Transverse colon (tissue), 4 donors: ENCODE measurements around the gene PSMG1. TPM values are rescaled to one million over a fixed set of nuclear protein-coding genes. Genes with fewer than 3 reads are reported as not detected.

Source experiments
- DNase-seq: peaks from one replicate; pipeline ENCODE4 v3.0.0-alpha.2; 2019
- H3K27ac ChIP-seq, 4 donors: fragments of 200-600 bp; sonication (generic); 2 replicates each; pipeline ENCODE4 v1.5.1; 2016 to 2018; ENCODE audit warnings: inconsistent platforms in 4 of 4
- H3K27me3 ChIP-seq: fragments of 200-600 bp; sonication (generic); 2 replicates; pipeline ENCODE4 v1.5.1; 2017; ENCODE audit warnings: inconsistent platforms
- H3K36me3 ChIP-seq, 4 donors: fragments of 200-600 bp; sonication (generic); 2 replicates each; pipeline ENCODE4 v1.5.1; 2017 to 2019; ENCODE audit warnings: inconsistent platforms in 4 of 4
- H3K4me1 ChIP-seq, 4 donors: fragments of 200-600 bp; sonication (generic); 2 replicates each; pipeline ENCODE4 v1.5.1; 2017 to 2020; ENCODE audit warnings: inconsistent platforms in 4 of 4
- H3K4me3 ChIP-seq, 4 donors: fragments of 200-600 bp; sonication (generic); 1 replicate in 1 of 4; 2 replicates in 3 of 4; pipeline versions ENCODE4 v1.5.1 to v1.6.1; 2017 to 2019; ENCODE audit warnings: inconsistent platforms in 4 of 4
- H3K9me3 ChIP-seq, 2 donors: fragments of 200-600 bp; sonication (generic); 2 replicates each; pipeline ENCODE4 v1.5.1; 2017 to 2019; ENCODE audit warnings: inconsistent platforms in 2 of 2
- EP300 ChIP-seq: sonication (generic); formaldehyde crosslinking; IDR thresholded peaks from one replicate; pipeline ENCODE4 v1.6.1; 2017; ENCODE audit warnings: antibody characterized with exemption, low read depth
- POLR2A ChIP-seq: fragments of 450-650 bp; IDR thresholded peaks from one replicate; pipeline ENCODE4 v1.6.1; 2016; ENCODE audit warnings: antibody characterized with exemption, mild to moderate bottlenecking, moderate library complexity
- POLR2AphosphoS5 ChIP-seq, 3 donors: sonication (generic); formaldehyde crosslinking; IDR thresholded peaks; one replicate each; pipeline ENCODE4 v1.6.1; 2016; ENCODE audit warnings: antibody characterized with exemption in 3 of 3
- WGBS, 2 donors: methylation state at CpG; one replicate each; pipeline ENCODE4 v1.1.5; 2018; ENCODE audit warnings: low coverage in 1 of 2; 5-methylcytosine and 5-hydroxymethylcytosine counted together
- in situ Hi-C, 4 donors: fragments of 200-750 bp; cut with MboI; loops; one replicate each; pipeline versions ENCODE4 v1.15.0 to v1.15.1; 2017; ENCODE audit warnings: low sequenced_read_pairs in 3 of 4, low pct_ligation_motif_present in 1 of 4, low pct_unique_long_range_greater_than_20kb in 1 of 4
- intact Hi-C: fragments of 100-400 bp; cut with DNase I; formaldehyde crosslinking; loops from one replicate; pipeline ENCODE4 v1.15.1; 2023; ENCODE audit warnings: low total_unique reads
- total RNA-seq, 4 donors: library from RNA; depleted of rRNA; stranded (reverse); fragments of >200 nt; gene quantifications; one replicate each; pipeline ENCODE4 v1.1.0, GENCODE V29; 2016
- TF ChIP-seq, protein P1 (sequence below), 5 experiments: fragments of 200-600 bp in 3 of 5; fragments of 450-650 bp in 2 of 5; sonication (generic) in 3 of 5; IDR thresholded peaks; 1 replicate in 2 of 5; 2 replicates in 3 of 5; pipeline ENCODE4 v1.5.1; 2016 to 2017; ENCODE audit warnings: antibody characterized with exemption in 5 of 5, inconsistent platforms in 3 of 5, mild to moderate bottlenecking in 2 of 5, moderate library complexity in 1 of 5

The PSMG1 gene
- total RNA-seq, 4 donors from 2014 or later = 7.4 to 28.1 (median 20.2) TPM

GRCh38 chr21:39181205-39181818 lies 1.9 kb downstream of the PSMG1 start:
- in situ Hi-C loops = loop anchor here in 1 of 4 donors (25.0 kb wide), 1 partner anchor 206 kb away; a partner anchor contains a TSS
- no peaks in the 10 kb centered on the region for H3K9me3 ChIP-seq
- H3K4me3 ChIP-seq = no peak overlapping the region
- intact Hi-C loops = no loop called here
- TF ChIP-seq EP300 = no peak
- TF ChIP-seq, protein P1, sequence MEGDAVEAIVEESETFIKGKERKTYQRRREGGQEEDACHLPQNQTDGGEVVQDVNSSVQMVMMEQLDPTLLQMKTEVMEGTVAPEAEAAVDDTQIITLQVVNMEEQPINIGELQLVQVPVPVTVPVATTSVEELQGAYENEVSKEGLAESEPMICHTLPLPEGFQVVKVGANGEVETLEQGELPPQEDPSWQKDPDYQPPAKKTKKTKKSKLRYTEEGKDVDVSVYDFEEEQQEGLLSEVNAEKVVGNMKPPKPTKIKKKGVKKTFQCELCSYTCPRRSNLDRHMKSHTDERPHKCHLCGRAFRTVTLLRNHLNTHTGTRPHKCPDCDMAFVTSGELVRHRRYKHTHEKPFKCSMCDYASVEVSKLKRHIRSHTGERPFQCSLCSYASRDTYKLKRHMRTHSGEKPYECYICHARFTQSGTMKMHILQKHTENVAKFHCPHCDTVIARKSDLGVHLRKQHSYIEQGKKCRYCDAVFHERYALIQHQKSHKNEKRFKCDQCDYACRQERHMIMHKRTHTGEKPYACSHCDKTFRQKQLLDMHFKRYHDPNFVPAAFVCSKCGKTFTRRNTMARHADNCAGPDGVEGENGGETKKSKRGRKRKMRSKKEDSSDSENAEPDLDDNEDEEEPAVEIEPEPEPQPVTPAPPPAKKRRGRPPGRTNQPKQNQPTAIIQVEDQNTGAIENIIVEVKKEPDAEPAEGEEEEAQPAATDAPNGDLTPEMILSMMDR (IDR thresholded peaks at IDR 0.05) = no peak
- TF ChIP-seq POLR2AphosphoS5 (IDR thresholded peaks at IDR 0.05) = no peak
- no peak for TF ChIP-seq POLR2A
- no peak for DNase-seq
- H3K36me3 ChIP-seq = peaks cover 0 to 9% (median 2%) of the 10 kb centered on the region in 4 donors
- 69 to 79% methylated on average over 4 of the region's 4 CpGs for WGBS, 2 donors
- H3K4me1 ChIP-seq = peaks cover 6 to 28% (median 17%) of the 10 kb centered on the region in 4 donors
- no peak overlapping the region for H3K27ac ChIP-seq
- no peaks in the 10 kb centered on the region for H3K27me3 ChIP-seq

DNA sequence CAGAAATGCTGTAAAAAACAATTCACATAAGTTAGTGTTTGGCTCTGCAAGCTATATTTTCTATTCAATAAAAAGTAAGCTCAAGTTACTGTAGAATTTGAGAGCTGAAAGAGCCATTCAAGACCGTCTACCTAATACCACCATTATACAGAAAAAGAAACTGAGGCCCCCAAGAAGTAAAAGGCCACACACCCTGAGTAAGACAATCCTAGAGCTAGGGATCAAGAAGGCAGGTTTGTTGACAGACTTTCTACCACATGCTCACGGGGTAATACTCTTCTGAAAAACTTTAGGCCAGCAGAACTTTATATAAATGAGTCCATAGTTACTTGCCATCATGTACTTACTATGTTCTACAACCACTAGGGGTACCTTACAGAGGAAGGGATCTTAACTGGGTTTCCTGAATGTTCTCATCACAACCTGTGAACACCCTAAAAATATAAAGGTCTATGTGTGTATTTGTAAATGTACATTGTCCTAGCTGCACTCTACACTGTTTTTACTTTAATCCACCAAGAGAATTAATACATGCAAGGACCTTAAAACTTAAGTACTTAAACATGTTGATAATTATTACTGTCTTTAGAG lies 2.7 kb downstream of the PSMG1 start:
- no peak for DNase-seq
- Histone ChIP-seq H3K9me3 (no peaks in the 10 kb centered on the region), H3K4me1 (peaks cover 6 to 28% (median 17%) of the 10 kb centered on the region in 4 donors), H3K36me3 (peaks cover 0 to 9% (median 2%) of the 10 kb centered on the region in 4 donors), H3K27ac (no peak overlapping the region), H3K4me3 (no peak overlapping the region), H3K27me3 (no peaks in the 10 kb centered on the region)
- no peak for TF ChIP-seq POLR2AphosphoS5 (IDR thresholded peaks at IDR 0.05)
- no peak for TF ChIP-seq POLR2A
- TF ChIP-seq, protein P1 (IDR thresholded peaks at IDR 0.05) = peak in 3 of 5 experiments; percentile 9 to 17 (median 14)
- intact Hi-C loops (no loop called here), in situ Hi-C loops (loop anchor here in 1 of 4 donors (25.0 kb wide), 1 partner anchor 207 kb away; a partner anchor contains a TSS)
- 93% methylated on average over 2 of the region's 2 CpGs; no CpG with 5 or more reads in 1 of the 2 donors for WGBS, 2 donors

DNA sequence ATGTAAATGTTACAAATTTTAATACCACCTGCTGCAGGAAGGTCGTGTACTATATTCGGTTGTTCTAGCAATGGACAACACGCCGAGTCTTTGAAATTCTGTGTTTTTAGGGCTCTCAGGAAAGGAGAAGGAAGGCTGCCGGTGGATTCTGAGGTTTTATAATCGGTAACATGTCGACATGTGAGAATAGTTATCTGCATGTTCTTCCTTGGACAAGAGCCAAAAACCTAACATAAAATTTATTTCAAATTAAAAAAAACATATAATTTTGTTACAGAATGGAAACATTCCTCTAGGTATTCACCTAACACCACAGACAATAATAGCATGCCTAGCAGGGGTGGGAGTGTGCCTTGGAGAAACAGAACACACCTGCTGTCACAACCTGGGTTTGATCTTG lies 4.8 kb downstream of the PSMG1 start:
- no peaks in the 10 kb centered on the region for H3K27me3 ChIP-seq
- peaks cover 6 to 21% (median 13%) of the 10 kb centered on the region in 4 donors for H3K4me1 ChIP-seq
- no peak for DNase-seq
- TF ChIP-seq POLR2A = no peak
- TF ChIP-seq EP300 = no peak
- no peak for TF ChIP-seq POLR2AphosphoS5 (IDR thresholded peaks at IDR 0.05)
- TF ChIP-seq, protein P1 (IDR thresholded peaks at IDR 0.05) = no peak
- H3K36me3 ChIP-seq = peaks cover 0 to 21% (median 2%) of the 10 kb centered on the region in 4 donors
- H3K4me3 ChIP-seq = no peak overlapping the region
- no peaks in the 10 kb centered on the region for H3K9me3 ChIP-seq
- in situ Hi-C loops = loop anchor here in 1 of 4 donors (25.0 kb wide), 1 partner anchor 209 kb away; a partner anchor contains a TSS
- intact Hi-C loops = no loop called here
- WGBS, 2 donors = 83 to 89% methylated on average over 7 of the region's 7 CpGs
- no peak overlapping the region for H3K27ac ChIP-seq

DNA sequence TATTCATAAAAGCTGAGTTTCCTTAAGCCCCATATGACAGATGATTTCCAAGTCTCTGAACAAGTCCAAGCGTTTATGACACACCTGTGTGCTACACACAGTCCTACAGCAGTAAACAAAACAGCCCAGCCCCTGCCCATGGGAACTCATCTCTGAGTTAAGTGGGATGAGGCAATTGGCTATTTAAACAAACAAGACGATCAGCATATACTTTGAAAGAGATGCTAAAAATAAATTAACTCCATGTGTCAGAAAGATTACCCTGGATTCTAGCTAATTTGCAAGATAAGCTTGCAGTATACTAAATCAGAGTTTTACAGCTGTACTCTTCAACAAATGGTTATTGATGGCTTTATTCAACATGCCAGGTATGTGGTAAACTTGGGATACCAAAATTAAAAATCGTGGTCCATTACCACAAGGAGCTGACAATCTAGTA lies 7.0 kb downstream of the PSMG1 start:
- Histone ChIP-seq H3K36me3 (peaks cover 0 to 21% (median 2%) of the 10 kb centered on the region in 4 donors), H3K4me3 (no peak overlapping the region), H3K4me1 (peaks cover 0 to 7% (median under 1%) of the 10 kb centered on the region in 4 donors), H3K27ac (no peak overlapping the region), H3K9me3 (no peaks in the 10 kb centered on the region), H3K27me3 (no peaks in the 10 kb centered on the region)
- WGBS, 2 donors = 25 to 30% methylated on average over 3 of the region's 3 CpGs
- TF ChIP-seq POLR2A = no peak
- TF ChIP-seq POLR2AphosphoS5 (IDR thresholded peaks at IDR 0.05) = no peak
- TF ChIP-seq EP300 = no peak
- TF ChIP-seq, protein P1 (IDR thresholded peaks at IDR 0.05) = no peak
- in situ Hi-C loops = loop anchor here in 1 of 4 donors (25.0 kb wide), 1 partner anchor 211 kb away; a partner anchor contains a TSS
- no peak for DNase-seq
- intact Hi-C loops = no loop called here
